DMS 273 (cell line): ENCODE data around the gene ZNF664.

Source experiments
- DNase-seq: peaks from one replicate; lab custom pipeline; 2025; ENCODE audit not compliant: unreplicated experiment; lab: John Stamatoyannopoulos, UW

ZNF664 gene

DNA sequence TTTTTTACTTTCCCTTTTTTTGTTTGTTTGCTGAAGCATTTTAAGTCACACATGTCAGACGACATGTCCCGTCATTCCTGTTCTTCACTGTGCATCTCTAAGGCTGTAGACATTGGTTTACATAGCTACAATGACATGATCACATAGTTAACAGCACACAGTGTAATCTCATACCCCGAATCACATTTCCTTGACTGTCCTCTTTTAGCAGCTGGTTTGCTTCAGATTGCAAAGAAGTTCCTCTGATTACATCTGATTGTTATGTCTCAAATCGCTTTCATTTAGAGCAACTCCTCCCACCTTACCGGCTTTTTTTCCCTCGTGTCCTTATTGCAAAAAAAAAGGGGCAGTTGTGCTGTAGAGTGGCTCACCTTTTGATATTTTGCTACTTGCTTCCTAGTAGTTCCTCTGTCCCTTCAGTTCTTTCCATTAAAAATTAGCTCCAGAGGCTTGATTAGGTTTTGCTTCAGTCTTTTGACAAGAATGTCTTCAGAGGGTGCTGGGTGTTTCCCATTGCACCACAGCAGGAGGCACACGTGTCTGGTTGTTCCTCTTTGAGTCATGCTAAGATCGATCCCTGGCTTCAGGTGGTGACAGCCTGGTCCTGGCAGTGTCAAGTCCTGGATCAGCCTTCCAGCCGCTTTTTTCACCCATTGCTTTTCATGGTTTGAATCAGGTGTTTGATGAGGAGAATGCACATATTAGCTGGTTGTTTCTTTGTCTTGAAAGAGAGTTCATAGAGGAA, 35.0 kb downstream of the ZNF664 start:
- DNase-seq, result no peak

DNA sequence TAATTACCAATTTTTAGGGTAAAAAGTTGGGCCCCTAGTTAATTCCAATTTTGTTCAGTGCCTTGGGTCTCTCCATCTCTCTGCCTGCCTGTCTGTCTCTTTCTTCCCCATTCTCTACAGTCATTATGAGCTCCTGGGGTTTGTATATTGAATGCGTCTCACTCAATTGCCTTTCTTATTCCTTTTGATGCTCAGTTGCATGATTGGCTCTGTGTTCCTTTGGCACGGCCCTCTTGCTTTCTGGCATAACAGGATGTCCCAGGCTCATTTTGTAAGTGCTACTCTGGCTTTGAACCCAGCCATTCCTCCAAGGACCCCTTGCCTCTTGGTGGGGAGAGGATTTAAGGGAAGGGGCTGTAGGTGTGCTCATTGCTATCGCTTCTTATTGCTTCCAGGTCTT, 35.6 kb downstream of the ZNF664 start:
- DNase-seq, result no peak

DNA sequence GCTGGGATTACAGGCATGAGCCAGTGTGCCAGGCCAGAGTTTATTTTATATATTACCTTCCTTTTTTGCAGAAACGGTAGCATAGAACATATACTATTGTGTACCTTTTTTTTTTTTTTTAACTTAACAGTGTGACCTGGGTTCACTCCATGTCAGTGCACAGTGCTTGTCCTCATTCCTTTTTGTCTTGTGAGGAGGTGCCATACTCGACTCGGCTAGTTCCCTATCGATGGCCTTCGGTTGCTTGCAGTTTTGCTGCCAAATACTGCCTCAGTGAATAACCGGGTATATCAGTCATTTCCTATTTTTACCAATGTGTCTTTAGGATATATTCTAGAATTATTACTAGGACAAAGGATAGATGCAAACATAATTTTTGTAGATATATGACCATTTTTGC, 36.8 kb downstream of the ZNF664 start:
- no peak for DNase-seq

DNA sequence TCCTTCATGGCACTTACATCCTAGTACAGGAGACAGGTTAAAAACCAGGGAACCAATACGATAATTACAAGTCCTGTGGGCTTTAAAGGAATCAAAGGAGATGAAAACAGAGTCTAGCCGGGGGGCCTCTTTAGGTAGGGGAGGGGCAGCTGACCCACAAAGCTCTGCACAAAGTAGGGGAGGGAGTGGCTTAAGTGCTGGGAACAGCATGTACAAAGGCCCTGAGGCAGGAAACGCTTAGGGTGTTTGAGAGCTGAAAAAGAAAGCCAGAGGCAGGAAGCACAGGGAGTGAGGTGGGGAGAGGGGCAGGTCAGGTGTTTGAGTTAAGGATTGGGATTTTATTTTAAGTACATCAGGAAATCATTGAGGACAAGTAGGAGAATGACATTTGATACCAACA, 37.7 kb downstream of the ZNF664 start:
- DNase-seq, result no peak

DNA sequence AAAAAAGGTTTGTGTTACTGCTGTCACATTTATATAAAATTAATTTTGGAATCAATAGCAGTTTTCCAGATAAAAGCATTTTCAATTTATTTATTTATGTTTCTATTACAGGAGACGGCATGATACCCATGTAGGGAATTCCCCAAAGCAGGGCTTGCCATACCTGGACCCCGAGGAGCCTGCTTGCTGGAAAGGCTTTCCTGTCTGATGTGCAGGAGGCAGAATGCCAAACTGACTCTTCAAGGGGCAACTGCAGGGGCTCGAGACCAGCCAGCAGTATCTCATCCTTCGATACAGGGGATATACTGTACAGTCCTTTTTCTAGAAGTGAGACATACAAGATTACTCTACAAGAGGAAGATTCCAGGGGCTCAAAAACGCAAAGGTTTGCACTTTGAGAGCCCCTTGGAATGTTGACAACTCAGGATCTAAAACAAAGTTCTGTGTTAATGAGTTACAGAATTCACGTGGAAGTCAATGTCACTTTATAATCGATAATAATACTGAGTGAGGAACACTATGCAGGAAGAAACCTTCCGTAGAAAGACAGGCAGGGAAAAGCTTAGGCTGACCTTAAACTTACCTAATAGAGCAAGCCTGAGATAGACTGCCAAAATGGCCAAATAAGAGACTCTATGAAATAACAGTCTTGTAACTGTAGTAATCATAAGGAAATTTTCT, 38.6 kb downstream of the ZNF664 start:
- DNase-seq, result no peak

DNA sequence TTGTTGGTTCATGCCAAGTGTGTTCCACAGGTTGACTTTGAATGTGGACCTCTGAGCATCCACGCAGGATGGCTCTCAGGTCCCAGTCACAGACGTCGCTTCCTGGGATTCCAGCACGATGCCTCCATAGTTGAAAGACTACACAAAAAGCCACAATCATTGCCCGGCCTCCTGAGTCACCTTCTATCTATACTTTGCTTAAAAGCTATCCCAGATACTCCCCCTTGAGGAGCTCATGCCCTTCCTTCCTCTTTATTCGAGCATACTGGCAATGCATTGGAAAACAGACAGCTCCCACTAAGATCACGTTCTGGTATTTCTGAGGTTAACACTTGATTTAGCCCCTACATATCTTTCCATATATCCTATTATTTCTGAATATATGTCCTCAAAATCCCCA, 40.1 kb downstream of the ZNF664 start:
- no peak for DNase-seq

DNA sequence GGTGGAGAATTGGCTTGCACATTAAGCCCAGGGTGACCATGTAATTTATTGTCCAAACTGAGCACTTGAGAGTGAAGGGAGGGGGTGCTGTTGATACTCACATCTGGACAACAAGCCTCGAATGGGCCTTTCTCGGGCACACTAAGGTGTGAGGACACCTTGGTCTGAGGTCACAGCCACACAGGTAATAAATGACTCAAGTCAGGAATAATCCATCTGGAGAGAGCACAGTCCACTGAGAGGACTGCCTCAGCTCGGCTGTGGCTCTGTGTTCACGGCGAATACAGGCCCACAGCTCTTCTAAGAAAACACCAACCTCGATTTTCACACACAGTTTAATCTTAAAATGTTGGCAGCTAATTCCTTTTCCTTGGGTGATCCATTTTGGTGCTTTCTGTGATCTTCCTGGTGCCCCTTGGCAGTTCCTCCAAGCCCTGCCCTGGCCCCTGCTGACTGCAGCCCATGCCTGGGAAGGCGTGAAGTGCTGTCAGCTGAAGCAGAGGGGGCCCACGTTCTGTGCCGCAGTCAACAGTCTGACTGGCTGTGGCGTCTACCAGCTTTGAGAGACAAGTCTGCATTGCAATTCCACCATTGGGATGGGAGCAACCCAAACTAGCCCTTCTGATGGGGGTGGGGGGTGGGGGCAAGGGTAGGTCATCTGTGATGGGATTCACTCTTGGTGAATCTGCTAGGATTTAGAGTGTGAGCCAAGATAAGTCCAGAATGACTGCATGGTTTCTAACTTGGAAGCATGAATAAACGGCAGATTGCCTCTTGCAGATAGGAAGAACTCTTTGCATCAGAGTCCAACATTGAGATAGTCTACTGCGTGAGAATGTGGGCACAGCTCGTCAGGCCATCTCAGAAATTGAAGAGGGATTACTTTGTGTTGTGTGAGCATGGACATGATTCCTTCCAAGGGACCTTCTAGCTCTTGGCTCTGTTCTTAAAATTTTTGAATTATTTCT, 42.8 kb downstream of the ZNF664 start:
- DNase-seq, result no peak

DNA sequence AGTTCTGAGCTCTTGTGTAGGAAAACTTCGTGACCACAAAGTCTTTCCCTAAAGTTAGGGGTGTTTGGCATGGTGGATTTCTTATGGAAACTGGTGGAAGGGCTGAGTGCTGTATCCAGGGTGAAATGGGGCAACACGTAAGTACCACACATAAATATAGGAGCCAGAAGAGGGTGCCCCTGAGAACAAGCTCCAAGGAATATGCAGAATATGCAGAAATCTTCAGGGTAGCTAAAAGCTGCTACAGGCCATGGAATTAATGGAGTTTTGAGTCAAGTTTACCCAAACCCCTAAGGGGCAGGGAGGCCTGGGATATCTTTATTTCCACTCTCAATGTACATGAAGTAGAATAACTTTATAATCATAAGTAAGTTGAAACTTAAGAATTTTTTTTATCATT, 44.0 kb downstream of the ZNF664 start:
- DNase-seq, result no peak

DNA sequence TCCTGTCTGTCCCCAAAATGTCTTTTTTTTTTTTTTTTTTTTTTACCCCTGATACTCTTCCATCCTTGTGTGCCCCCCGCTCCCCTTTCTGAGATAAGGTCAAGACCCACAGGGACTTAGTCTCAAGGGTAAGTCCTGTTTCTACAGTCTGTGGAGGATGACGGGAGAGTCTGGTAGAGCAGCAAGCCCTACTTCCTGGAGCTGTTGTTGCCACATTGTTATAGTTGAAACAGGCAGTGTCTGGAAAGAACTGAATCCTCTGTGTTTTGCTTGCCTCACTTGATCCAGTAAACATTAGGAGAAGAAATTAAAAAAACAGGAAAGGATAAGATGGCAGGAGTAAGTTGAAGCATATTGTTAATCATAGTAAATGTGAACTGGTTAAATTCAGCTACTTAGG, 45.5 kb downstream of the ZNF664 start:
- no peak for DNase-seq

DNA sequence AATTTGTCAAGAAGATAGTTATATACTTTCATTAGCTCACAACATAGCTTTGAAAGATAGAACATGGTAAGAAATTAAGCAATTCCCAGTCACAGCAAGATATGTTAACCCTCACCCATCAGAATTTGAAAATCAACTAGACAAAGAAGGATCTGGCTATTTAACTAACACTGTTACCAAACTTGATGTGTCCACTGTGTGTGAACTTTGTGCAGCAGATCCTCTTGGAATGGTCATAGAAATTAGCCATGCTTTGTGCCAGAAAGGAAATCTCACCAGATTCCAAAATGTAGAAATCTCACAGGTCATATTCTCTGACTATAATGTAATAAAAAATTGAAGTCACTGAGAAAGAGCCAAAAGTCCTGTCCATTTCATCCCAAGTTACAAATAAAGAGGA, 46.1 kb downstream of the ZNF664 start:
- DNase-seq, result no peak

DNA sequence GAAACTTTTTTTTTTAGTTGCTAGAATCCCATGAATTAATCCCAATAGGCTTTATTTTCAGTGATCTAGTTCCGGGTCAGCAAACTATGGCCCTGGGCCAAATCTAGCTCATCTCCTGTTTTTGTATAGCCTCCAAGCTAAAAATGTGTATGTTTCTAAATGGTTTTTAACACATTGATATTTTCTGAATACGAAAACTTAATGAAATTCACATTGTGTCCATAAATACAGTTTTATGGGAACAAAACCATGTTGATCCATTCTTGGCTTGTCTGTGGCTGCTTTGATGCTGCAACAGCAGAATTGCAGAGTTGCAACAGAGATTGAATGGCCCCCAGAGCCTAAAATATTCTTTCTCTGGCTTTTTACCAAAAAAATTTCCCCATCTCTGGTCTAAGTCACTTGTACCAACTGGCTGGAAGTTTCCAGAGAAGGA, 47.5 kb downstream of the ZNF664 start:
- no peak for DNase-seq

DNA sequence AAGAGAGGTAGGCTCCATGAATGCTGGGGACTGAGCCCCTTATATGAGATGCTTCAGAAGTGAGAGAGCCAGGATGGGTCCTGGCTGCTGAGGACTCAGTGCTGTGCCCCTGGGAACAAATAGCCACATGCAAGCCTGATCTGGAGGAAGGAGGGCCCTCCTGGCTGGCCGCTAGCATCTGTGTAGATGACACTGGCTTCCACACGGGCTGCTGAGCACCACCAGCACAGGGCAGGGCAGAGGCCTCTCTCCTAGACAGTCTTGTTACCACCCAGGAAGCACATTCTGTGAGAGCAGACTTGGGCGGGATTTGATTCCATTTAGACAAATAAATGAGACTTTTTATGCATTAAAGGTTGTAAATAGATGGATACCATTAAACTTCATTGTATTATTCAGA, 48.0 kb downstream of the ZNF664 start:
- no peak for DNase-seq

DNA sequence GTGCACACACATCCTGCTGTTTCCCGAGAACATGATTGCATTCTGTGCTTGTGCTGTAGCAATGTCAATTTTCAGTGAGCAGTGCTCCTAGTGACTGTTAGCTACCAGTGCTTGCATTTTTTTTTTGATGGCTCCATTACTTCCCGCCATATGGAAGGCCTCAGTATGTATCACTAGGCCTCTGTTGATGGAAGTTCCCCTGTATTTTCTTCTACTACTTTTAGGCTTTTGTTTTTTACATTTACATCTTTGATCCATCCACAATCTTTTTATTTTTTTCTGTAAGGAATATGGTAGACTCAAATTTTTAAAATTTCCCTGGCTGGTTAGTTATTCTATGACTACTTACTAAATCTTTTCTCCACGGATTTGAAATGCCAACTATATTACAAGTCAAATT, 49.1 kb downstream of the ZNF664 start:
- DNase-seq, result no peak

DNA sequence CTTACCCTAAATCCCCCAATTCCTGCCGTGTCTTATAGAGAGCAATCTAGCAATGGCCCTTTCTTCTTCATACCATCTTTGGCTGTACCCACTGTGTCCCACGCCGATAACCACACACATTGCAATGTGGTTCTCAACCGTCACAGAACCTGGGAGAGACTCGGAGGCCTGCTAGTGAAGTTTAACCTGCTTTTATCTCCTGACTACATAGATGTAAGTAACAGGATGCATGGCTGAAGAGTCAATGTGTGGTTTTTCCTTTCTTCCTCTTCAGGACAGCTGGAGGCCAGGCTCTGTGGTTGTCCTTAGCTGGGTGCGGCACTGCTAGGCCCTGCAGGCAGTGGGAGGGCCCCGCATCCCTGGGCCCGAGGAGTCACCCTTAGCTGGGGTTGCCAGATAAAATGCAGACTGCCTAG, 51.3 kb downstream of the ZNF664 start:
- DNase-seq, result no peak

DNA sequence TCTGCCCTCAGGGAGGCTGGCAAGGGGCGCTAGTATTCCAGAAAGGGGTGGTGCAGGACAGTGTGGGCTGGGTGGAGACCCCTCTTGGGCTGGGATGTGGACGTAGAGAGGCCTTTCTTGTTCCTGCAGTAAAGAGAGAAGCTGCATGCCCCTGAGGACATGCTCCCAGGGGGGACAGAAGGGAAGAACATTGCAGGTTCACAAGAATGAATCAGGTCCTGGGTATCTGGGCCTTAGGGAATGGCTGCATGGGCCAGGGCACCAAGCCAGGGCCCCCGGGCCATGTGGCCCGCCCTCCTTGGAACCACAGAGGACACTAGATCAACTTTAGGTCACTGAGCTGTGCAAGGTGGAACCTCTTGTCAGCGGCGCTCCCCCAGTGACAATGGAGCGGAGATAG, 51.8 kb downstream of the ZNF664 start:
- DNase-seq, result no peak

DNA sequence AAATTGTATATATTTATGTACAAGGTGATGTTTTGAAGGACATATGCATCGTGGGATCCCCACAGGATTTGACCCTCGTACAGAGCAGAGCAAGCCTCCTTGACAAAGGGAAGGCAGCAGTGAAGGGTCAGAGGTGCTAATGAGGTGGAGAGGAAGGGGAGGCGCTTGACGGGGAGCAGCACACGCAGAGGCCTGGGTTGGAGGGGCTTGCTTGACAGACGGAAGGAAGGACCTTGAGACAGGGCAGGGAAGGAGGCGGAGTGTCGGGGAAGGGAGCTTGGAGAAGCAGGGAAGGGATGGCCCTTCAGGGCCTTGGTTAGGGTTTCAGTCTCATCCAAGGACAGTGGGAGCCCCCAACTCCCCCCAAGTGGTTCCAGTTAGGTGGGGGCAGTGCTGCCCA, 52.6 kb downstream of the ZNF664 start:
- no peak for DNase-seq

DNA sequence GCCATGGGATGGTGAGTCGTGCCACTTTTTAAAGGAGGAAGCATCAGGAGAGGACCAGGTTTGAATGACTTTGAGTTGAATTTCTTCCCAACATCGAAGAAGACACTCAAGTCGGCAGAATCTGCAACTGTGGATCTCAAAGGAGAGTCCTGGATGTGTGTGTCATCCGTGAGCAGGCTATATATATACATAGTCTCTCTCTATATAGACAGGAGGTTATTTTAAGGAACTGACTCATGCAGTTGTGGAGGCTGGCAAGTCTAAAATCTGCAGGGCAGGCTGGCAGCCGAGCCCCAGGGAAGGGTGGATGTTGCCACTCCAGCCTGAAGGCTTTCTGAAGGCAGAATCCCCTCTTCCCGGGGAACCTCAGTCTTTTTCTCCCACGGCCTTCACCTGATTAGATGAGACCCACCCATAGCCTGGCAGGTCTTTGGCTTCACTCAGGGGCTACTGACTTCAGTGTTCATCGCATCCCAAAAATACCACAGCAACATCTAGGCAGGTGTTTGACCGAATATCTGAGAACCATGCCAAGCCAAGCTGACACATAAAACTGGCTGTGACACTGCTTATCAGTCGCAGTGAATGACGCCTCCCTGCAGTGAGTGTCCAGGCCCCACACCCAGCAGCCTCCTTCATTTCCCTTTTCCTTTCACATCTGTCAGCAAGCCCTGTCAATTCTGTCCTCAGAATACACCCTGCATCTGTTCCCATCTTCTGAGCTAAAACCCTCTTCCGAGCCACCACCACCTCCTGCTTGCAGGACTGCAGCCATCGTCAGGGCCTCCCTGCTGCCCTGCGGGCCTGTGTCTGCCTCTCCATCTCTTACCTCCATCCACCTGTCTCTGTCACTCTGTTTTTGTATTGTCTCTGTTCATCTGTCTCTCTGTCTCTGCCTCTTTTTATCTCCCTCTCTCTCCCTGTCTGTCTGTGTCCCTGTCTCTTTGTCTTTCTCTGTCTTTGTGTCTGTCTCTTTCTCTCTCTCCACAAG, 54.0 kb downstream of the ZNF664 start:
- DNase-seq, result no peak

DNA sequence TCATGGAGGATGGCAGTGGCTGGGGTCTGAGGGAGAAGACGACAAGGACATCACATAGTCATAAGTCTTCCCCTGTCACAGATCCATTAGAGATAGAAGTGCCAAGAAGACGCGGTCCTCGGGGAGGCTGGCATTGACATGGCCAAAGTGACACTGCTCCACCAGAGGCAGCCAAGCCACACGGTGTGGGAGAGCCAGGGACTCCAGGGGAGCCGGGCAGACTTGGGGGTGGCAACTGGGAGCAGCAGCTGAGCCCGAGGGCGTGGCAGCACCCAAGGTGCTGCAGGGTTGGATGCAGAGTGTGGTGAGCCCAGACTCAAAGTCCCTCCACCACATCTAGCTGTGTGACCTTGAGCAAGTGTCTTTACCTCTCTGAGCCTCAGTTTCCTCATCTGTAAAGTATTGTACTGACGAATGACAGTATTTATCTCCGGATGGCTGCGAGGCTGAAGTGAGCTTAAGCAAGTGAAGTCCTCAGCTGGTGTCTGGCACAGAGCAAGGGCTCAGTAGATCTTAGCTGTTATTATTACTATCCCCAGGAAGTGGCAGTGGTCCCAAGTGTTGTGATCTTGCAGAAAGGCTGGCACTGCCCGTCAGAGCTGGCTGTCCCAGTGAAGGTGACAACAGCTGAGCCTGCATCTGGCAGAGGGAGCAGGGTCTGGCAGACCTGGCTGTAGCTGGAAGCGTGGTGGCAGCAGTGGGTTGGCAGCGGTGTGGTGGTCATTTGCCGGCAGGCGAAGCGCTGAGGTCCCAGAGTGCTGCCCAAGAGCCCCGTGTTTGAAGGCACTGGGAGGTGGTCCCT, 54.9 kb downstream of the ZNF664 start:
- DNase-seq, result no peak

DNA sequence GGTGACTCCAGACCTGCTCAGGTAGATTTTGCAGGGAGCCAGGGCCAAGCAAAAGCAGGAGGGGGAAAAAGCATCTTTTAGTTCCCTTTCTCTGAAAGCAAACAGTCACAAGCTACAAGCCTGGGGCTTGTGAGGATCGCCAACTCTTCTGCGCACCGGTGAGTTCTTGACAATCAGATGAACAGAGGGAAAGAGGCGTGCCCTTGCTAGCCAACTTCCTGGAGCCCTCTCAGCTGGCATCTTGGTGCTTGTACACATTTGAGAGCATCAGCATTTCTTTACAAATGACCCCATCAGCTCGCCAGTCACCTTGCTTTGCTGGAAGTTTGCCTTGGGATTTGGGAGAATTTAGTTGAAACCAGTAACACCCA, 55.5 kb downstream of the ZNF664 start:
- DNase-seq, result peak; percentile 5

DNA sequence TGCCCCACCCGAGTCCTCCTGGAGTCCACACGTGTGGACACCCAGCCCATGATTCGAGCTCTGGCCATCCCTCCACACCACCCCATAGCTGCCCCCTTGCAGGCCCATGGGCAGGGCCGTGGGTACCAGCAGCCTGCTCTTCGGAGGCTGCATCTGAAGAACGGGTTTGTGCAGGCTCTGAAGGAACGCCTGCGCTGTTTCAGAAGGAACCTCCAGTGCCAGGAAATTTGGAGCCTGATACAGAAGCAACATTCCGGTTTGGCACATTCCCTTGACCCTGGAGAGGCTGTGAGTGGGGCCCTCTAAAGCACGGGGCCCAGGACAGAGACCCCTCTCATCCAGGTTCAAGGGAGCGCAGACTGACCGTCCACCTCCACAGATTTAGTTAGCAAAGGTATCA, 57.0 kb downstream of the ZNF664 start:
- no peak for DNase-seq
